ENCODE measurements around the gene PNPLA8.

GRCh38 chr7:108455551-108455997, 70.4 kb downstream of the PNPLA8 start:
- TF ChIP-seq CTCF (IDR thresholded peaks at IDR 0.05), result no peak
- TF ChIP-seq POLR2A (IDR thresholded peaks at IDR 0.05), result no peak

Measured in right lobe of liver (tissue), 4 donors.